NCI-H2081 (cell line): Measurements from ENCODE around the gene TM4SF20.

ENCODE experiments used
- DNase-seq, 2 experiments: peaks; one replicate each; lab custom pipeline; 2025; lab: John Stamatoyannopoulos, UW

TM4SF20 gene

DNA sequence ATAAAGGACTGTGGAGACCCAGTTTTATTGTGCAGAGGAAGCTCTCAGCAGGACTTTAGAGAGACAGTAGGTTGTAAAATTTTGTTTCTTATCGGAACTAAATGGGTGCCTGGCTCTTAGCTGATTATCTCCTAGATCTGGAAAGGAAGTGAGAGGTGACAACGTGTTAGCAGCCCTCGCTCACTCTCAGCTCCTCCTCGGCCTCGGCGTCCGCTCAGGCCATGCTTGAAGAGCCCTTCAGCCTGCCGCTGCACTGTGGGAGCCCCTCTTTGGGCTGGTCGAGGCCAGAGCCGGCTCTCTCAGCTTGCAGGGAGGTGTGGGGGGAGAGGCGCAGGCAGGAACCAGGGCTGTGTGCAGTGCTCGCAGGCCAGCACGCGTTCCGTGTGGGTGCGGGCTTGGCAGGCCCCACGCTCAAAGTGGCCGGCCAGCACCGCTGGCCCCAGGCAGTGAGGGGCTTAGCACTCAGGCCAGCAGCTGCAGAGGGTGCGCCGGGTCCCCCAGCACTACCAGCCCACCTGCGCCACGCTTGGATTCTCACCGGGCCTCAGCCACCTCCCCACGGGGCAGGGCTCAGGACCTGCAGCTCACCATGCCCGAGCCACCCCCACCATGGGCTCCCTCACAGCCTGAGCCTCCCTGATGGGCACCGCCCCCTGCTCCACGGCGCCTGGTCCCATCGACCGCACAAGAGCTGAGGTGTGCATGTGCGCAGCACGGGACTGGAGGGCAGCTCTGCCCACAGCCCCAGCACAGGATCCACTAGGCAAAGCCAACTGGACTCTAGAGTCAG lies 58.6 kb downstream of the TM4SF20 start:
- DNase-seq, result no peak

DNA sequence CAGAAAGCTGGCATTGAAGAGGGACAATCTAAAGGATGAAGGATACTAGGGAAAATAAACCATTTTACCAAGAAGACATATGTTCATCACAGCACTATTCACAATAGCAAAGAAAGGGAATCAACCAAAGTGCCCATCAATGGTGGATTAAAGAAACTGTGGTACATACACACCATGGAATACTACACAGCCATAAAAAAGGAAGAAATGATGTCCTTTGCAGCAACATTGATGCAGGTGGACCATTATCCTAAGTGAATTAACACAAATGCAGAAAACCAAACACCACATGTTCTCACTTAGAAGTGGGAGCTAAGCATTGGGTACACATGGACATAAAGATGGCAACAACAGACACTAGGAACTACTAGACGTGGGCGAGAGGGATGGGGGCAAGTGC lies 61.3 kb downstream of the TM4SF20 start:
- DNase-seq, result no peak

DNA sequence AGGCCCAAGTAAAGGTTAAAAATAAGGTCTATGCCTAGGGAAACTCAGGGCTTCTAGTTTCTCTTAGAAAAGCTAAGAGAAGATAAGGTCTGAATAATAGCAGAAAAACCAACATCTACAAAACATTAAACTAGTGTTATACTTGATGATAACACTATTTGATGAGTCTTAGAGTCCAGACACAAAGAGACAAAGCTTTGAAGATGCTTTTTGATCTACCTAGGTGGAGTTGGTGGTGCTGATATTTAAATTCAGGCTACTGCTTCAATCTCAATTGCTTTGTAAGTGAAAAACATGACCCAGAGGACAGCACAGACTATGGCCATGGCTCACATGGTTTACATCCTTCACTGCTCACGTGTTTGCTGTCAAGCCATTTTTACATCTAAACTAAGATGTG lies 65.8 kb downstream of the TM4SF20 start:
- no peak for DNase-seq

DNA sequence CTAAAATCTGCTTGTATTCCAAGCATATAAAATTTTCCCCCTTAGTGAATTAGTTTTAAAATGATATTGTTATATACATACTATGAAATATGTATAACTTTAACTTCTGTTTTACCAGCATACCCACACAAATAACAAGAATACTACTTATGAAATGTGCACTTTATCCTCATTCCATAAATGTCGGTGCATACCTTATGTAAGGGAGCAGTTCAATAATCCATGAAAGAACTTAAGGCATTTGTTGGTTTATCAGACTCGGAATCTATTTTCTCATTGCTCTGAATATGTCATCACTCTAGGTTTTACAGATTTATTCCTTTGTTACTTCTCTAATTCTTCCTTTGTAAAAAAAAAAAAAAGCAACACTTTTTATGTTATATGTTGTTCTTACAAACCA lies 66.5 kb downstream of the TM4SF20 start:
- no peak for DNase-seq
